CD4-positive, alpha-beta T cell (primary cell): ENCODE results near the gene ITGA5. TPM values are rescaled to one million over a fixed set of nuclear protein-coding genes. Genes with fewer than 3 reads are reported as not detected.

Experiments used
- ATAC-seq: fragments of 200-7000 bp; cut with Tn5 transposase; one replicate; pipeline ENCODE4 v1.10.0; 2022; ENCODE audit warnings: mild to moderate bottlenecking; ENCODE audit not compliant: poor library complexity
- CTCF ChIA-PET: fragments of 350-600 bp; sonication (Branson Sonifier 250); formaldehyde crosslinking; loops from one replicate; lab custom pipeline; 2021; ENCODE audit warnings: antibody characterized with exemption, inconsistent platforms; lab: Charles Lee
- POLR2A ChIA-PET: fragments of 350-600 bp; sonication (Branson Sonifier 250); formaldehyde crosslinking; loops from one replicate; lab custom pipeline; 2021; ENCODE audit warnings: antibody characterized with exemption, inconsistent platforms; lab: Charles Lee
- DNase-seq, 14 experiments: peaks; one replicate each; pipeline ENCODE4 v3.0.0-alpha.2; 2013 to 2020; ENCODE audit warnings: mixed read lengths in 2 of 14
- H3K27ac ChIP-seq, 2 donors: one replicate each; pipeline versions ENCODE4 v1.5.1 to v1.7.0; 2013; ENCODE audit warnings: low read length in 2 of 2, low read depth in 1 of 2, mild to moderate bottlenecking in 1 of 2
- H3K27me3 ChIP-seq, 2 experiments: 1 replicate in 1 of 2; 2 replicates in 1 of 2; pipeline versions ENCODE4 v1.6.1 to v1.7.0; 2013; ENCODE audit warnings: low read length in 2 of 2, control low read depth in 1 of 2, mild to moderate bottlenecking in 1 of 2, moderate library complexity in 1 of 2; ENCODE audit not compliant: insufficient read depth in 2 of 2, control insufficient read depth in 1 of 2
- H3K36me3 ChIP-seq: one replicate; pipeline ENCODE4 v1.6.1; 2013; ENCODE audit warnings: low read length, control low read depth; ENCODE audit not compliant: insufficient read depth
- H3K4me1 ChIP-seq: one replicate; pipeline ENCODE4 v1.6.1; 2013; ENCODE audit warnings: low read length, control low read depth; ENCODE audit not compliant: insufficient read depth
- H3K4me3 ChIP-seq: one replicate; pipeline ENCODE4 v1.5.1; 2013; ENCODE audit warnings: mild to moderate bottlenecking, low read length, moderate library complexity
- H3K9me3 ChIP-seq, 2 experiments: 1 replicate in 1 of 2; 2 replicates in 1 of 2; pipeline versions ENCODE4 v1.6.1 to v1.7.0; 2013; ENCODE audit warnings: low read length in 2 of 2, mild to moderate bottlenecking in 2 of 2, control low read depth in 1 of 2, moderate library complexity in 1 of 2; ENCODE audit not compliant: control insufficient read depth in 1 of 2, insufficient read depth in 1 of 2
- H3K27ac Mint-ChIP-seq: one replicate; pipeline ENCODE4 v1.8.0; 2020; ENCODE audit warnings: mixed read lengths
- H3K27me3 Mint-ChIP-seq: one replicate; pipeline ENCODE4 v1.8.0; 2021; ENCODE audit warnings: mixed read lengths
- H3K36me3 Mint-ChIP-seq: one replicate; pipeline ENCODE4 v1.8.0; 2021; ENCODE audit warnings: low read depth, mixed read lengths
- H3K4me1 Mint-ChIP-seq: one replicate; pipeline ENCODE4 v1.8.0; 2021; ENCODE audit warnings: low read depth, mixed read lengths
- H3K4me3 Mint-ChIP-seq: one replicate; pipeline ENCODE4 v1.8.0; 2020; ENCODE audit warnings: mild to moderate bottlenecking, mixed read lengths
- H3K9me3 Mint-ChIP-seq: one replicate; pipeline ENCODE4 v1.8.0; 2020; ENCODE audit warnings: mixed read lengths
- intact Hi-C, 2 experiments: fragments of 100-400 bp; cut with DNase I in 1 of 2; cut with micrococcal nuclease in 1 of 2; formaldehyde crosslinking; loops; one replicate each; pipeline versions ENCODE4 v1.15.1 to v1.9.0; 2023 to 2025; cut with DNase I, micrococcal nuclease
- total RNA-seq, 174 experiments: library from RNA in 2 of 174; stranded (reverse) in 2 of 174; gene quantifications; one replicate each; pipeline ENCODE4 v1.2.3 and lab custom pipeline; 2021 to 2026
- TF ChIP-seq, protein P1 (sequence below): fragments of 200-600 bp; IDR thresholded peaks from one replicate; pipeline ENCODE4 v1.8.0; 2022; ENCODE audit warnings: antibody characterized with exemption, mild to moderate bottlenecking

The ITGA5 gene
- total RNA-seq, 2 experiments from 2014 or later: 143 to 159 TPM

DNA sequence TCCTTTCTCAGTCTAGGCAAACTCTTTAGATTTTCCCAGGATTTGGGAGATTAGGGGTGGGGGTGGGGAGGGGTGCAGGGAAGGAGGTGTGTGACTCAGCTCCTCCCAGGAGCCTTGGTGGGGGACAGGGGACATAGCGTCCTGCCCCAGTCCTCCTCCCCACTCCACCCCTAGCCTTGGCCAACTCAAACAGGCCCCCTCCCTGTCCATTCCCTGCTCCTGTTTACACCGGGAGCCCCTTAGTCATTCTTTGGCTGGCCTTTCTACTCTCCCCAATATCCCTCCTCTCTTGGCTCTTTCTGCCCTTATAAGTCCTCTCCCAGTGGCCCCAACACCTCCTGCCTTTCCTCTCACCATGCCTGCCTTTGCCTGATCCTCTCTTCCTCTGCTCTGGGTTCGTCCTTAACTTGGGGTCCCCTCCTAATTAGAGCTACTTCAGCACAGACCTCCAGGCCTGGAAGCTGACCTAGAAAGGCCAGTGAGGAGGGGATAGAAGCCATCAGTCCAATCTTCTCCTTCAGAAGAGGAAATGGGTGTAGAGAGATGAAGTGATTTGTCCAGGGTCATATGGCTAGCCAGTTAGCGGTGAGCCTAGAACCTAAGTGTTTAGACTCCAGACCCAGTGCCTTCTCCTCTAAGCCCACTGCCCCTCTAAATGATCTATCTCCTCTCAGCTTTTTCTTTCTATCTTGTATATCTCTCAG lies 2.3 kb upstream of the ITGA5 start:
- H3K9me3 Mint-ChIP-seq: no peaks in the 10 kb centered on the region
- CTCF ChIA-PET: interaction anchor here (0.9 to 11.8 kb wide), 2 partner anchors 19 to 42 kb away, joined by 3 to 147 read pairs; no protein-coding TSS in a partner anchor
- H3K27ac ChIP-seq: no peak overlapping the region
- peaks cover 34% of the 10 kb centered on the region for H3K4me1 ChIP-seq
- peak overlapping the region; percentile 95 for H3K27ac Mint-ChIP-seq
- peak overlapping the region; percentile 86 for H3K4me3 Mint-ChIP-seq
- H3K36me3 Mint-ChIP-seq: peaks cover 23% of the 10 kb centered on the region
- intact Hi-C loops: no loop called here
- POLR2A ChIA-PET: interaction anchor here (7.2 kb wide), 1 partner anchor 21 kb away, joined by 45 read pairs; no protein-coding TSS in a partner anchor
- no peaks in the 10 kb centered on the region for H3K36me3 ChIP-seq
- H3K9me3 ChIP-seq: no peaks in the 10 kb centered on the region
- H3K27me3 Mint-ChIP-seq: no peaks in the 10 kb centered on the region
- H3K27me3 ChIP-seq: no peaks in the 10 kb centered on the region
- peaks cover 35% of the 10 kb centered on the region for H3K4me1 Mint-ChIP-seq
- TF ChIP-seq, protein P1, sequence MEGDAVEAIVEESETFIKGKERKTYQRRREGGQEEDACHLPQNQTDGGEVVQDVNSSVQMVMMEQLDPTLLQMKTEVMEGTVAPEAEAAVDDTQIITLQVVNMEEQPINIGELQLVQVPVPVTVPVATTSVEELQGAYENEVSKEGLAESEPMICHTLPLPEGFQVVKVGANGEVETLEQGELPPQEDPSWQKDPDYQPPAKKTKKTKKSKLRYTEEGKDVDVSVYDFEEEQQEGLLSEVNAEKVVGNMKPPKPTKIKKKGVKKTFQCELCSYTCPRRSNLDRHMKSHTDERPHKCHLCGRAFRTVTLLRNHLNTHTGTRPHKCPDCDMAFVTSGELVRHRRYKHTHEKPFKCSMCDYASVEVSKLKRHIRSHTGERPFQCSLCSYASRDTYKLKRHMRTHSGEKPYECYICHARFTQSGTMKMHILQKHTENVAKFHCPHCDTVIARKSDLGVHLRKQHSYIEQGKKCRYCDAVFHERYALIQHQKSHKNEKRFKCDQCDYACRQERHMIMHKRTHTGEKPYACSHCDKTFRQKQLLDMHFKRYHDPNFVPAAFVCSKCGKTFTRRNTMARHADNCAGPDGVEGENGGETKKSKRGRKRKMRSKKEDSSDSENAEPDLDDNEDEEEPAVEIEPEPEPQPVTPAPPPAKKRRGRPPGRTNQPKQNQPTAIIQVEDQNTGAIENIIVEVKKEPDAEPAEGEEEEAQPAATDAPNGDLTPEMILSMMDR: no peak
- no peak overlapping the region for H3K4me3 ChIP-seq
- ATAC-seq (no peak), DNase-seq (no peak)

DNA sequence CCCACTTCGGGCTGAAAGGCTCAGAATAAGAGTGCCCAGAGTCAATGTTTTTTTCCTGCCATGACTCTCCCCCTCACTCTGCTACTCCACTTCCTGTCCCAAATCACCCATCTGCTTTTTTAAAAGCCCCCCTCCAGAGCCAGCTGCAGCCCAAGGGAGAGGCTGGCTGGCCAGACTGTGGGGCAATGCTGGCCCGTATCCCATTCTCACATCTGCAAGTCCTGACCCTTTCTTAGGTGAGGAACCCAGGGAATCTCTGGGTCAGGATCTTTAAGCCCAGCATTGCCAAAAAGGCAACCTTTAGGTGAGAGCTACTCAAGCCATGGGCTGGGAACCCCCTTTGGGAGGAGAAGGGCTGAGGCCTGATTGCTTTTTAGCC lies 1.7 kb upstream of the ITGA5 start:
- intact Hi-C loops: no loop called here
- Histone ChIP-seq H3K4me3 (no peak overlapping the region), H3K36me3 (no peaks in the 10 kb centered on the region), H3K9me3 (no peaks in the 10 kb centered on the region), H3K27ac (no peak overlapping the region), H3K27me3 (no peaks in the 10 kb centered on the region), H3K4me1 (peaks cover 40% of the 10 kb centered on the region)
- Mint-ChIP-seq H3K36me3 (peaks cover 24% of the 10 kb centered on the region), H3K27me3 (no peaks in the 10 kb centered on the region), H3K4me3 (peak overlapping the region; percentile 86), H3K4me1 (peaks cover 41% of the 10 kb centered on the region), H3K9me3 (no peaks in the 10 kb centered on the region), H3K27ac (peak overlapping the region; percentile 95)
- no peak for DNase-seq
- ATAC-seq: no peak
- ChIA-PET POLR2A (interaction anchor here (1.5 to 7.2 kb wide), 2 partner anchors 8 to 21 kb away, joined by 4 to 45 read pairs; no protein-coding TSS in a partner anchor), CTCF (interaction anchor here (0.9 to 11.8 kb wide), 2 partner anchors 19 to 42 kb away, joined by 3 to 147 read pairs; no protein-coding TSS in a partner anchor)
- TF ChIP-seq, protein P1: no peak

DNA sequence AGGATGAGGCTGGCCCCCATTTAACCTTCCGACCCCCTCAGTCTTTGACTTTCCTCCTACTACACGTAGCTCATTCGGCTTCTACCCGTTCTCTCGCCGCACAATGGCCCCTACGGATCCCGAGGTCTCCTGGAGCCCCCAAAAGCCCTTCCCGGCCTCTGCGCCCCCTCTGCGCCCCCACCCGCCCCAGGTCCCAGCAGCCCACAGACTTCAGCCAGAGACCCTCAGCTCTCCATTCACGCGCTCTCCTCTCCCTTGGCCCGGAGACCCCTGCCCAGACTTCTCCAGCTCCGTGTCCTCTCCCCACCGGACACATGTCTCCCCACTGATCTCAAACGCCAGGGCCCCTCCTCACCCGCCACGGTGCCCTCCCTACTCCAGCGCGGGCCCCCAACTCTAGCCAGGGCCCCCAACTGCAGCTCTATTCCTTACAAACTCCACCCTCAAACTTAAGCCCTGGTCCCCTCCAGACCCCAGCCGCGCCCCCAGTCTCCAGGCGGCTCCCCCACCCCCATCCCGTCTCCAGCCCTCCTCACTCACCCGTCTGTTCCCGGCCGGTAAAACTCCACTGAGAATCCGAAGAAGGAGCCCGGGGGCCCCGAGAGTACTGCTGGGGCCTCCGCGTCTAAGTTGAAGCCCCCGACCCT lies 502 bp downstream of the ITGA5 start:
- no peak for DNase-seq

More for the DNA sequence above, 502 bp downstream of the ITGA5 start:
- peaks cover 61% of the 10 kb centered on the region for H3K4me1 Mint-ChIP-seq
- no peaks in the 10 kb centered on the region for H3K9me3 Mint-ChIP-seq
- no peaks in the 10 kb centered on the region for H3K9me3 ChIP-seq
- ATAC-seq: no peak
- H3K4me3 ChIP-seq: peak overlapping the region; percentile 98
- TF ChIP-seq, protein P1: no peak
- no peaks in the 10 kb centered on the region for H3K27me3 Mint-ChIP-seq
- no peaks in the 10 kb centered on the region for H3K27me3 ChIP-seq
- CTCF ChIA-PET: interaction anchor here (0.7 to 11.8 kb wide), 3 partner anchors 11 to 21 kb away, joined by 3 to 147 read pairs (median 8); no protein-coding TSS in a partner anchor
- H3K36me3 ChIP-seq: no peaks in the 10 kb centered on the region
- peak overlapping the region; percentile 90 to 94 for H3K27ac ChIP-seq
- H3K27ac Mint-ChIP-seq: peak overlapping the region; percentile 95
- peaks cover 62% of the 10 kb centered on the region for H3K4me1 ChIP-seq
- POLR2A ChIA-PET: interaction anchor here (1.5 to 7.2 kb wide), 3 partner anchors 10 to 20 kb away, joined by 3 to 45 read pairs (median 8); no protein-coding TSS in a partner anchor
- peaks cover 24% of the 10 kb centered on the region for H3K36me3 Mint-ChIP-seq
- intact Hi-C loops: loop anchor here in 1 of 2 experiments (5.0 kb wide), 1 partner anchor 79 kb away; the partner anchor contains the start of gene NCKAP1L
- peak overlapping the region; percentile 94 for H3K4me3 Mint-ChIP-seq
